GM10248 (cell line): ENCODE measurements around the gene YTHDC2.

Experiments used
- CTCF ChIA-PET: fragments of 300-600 bp; sonication (Branson Sonifier 250); formaldehyde crosslinking; extraction: SDS; loops from one replicate; lab custom pipeline; 2021; ENCODE audit warnings: antibody characterized with exemption; lab: Yijun Ruan, JAX
- POLR2A ChIA-PET: fragments of 350-650 bp; sonication (Branson Sonifier 250); formaldehyde crosslinking; extraction: SDS; loops from one replicate; lab custom pipeline; 2020; ENCODE audit warnings: antibody characterized with exemption; lab: Yijun Ruan, JAX
- DNase-seq: peaks from one replicate; pipeline ENCODE4 v3.0.0; 2012; ENCODE audit errors: extremely low spot score
- TF ChIP-seq, protein P1 (sequence below): IDR thresholded peaks from 2 replicates; pipeline ENCODE4 v1.5.1; 2012; ENCODE audit warnings: mild to moderate bottlenecking, low read depth; ENCODE audit errors: extremely low read depth, missing control alignments, control extremely low read depth

Gene YTHDC2

DNA sequence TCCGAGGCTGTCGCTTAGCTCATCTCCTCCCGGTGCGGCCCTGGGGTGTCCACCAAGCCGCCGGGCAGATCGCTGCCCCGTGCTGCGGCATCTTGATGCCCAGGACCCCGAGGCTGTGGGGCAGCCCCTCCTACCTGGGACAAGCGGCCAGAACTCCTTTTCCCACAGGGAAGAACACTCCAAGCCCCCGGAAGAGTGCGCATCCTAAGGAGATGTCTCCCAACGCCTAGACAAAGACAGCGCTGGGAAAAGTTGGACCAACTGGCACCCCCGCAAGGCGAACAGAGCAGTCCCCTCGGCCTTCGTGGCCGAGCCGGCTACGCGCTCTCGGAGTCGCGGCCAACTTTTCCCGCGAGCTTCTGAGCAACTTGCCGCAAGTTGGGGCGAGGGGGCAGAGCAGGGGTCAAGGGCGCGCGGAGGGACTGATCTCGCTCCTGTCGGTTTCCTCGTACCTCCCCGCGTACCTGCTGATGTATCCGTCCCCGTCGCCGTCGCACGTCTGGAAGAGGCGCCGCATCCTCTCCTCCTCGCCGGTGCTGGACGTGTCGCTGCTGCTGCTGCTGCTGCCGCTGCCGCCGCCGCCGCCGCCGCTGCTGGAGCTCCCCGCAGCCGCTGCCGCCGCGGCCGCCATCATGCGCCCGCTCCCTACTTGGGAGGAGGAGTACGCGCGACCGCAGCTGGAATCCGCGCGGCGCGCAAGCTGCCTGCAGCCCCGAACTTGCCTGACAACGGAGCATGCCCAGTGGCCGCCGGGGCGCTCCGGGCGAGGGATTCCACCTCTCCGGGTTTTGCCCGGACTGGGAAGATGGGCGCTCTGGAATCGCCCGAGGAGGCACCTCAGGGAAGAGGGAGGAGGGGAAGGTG is 25.5 kb upstream of the YTHDC2 start, which contains the start of gene MCC:
Gene MCC, minus strand, starts transcription at position 673 of the 864 bp plus-strand sequence.
- peak; percentile 32 for DNase-seq
- TF ChIP-seq, protein P1, sequence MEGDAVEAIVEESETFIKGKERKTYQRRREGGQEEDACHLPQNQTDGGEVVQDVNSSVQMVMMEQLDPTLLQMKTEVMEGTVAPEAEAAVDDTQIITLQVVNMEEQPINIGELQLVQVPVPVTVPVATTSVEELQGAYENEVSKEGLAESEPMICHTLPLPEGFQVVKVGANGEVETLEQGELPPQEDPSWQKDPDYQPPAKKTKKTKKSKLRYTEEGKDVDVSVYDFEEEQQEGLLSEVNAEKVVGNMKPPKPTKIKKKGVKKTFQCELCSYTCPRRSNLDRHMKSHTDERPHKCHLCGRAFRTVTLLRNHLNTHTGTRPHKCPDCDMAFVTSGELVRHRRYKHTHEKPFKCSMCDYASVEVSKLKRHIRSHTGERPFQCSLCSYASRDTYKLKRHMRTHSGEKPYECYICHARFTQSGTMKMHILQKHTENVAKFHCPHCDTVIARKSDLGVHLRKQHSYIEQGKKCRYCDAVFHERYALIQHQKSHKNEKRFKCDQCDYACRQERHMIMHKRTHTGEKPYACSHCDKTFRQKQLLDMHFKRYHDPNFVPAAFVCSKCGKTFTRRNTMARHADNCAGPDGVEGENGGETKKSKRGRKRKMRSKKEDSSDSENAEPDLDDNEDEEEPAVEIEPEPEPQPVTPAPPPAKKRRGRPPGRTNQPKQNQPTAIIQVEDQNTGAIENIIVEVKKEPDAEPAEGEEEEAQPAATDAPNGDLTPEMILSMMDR = no peak
- ChIA-PET POLR2A (no interaction called here), CTCF (interaction anchor here (0.9 kb wide), 2 partner anchors 9 to 116 kb away, joined by 3 read pairs; no protein-coding TSS in a partner anchor)

DNA sequence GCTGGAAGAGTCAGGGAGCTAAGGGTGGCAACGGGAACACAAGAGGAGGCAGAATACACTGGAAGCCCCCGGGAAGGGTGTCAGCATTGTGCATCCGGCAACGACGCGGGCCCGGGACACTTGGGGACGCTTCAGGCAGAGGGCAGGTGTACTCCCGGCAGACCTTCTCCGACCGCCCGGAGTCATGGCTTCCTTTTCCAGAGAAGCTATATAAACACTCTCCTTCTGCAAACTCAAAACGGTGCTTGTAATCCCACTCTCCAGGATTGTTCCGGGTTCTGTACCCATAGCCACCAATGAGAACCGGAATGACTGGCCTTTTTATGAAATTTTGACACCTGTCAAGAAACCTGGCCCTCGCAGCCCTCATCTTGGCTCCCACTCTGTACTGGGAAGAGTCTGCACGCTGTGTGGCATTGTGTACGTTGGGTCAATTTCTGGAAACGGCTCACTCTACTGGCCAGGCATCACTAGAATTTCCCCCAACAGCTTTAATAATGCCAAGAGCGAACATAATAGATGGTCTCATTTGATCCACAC is 24.8 kb upstream of the YTHDC2 start:
- TF ChIP-seq, protein P1 = no peak
- DNase-seq = no peak
- POLR2A ChIA-PET = no interaction called here
- CTCF ChIA-PET = interaction anchor here (0.9 kb wide), 2 partner anchors 8 to 48 kb away, joined by 3 read pairs; no protein-coding TSS in a partner anchor

DNA sequence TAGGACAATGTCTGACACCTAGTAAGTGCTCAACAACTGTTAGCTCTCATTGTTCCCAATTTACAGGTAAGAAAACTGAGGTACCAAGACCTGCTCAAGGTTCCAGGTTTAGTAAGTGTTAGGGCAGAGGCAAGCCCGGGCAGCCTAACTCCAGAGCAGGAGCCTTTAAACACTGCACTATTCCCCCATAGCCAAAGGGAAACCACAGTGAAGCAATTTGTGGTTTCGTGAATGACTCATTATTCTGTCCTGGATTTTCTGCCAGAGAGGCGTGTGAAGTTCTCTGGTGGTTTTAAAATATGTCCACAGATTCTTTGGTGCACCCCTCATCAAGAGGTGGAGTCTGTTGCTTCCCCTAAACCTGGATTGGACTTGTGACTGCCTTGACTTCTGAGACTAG is 24.2 kb upstream of the YTHDC2 start:
- TF ChIP-seq, protein P1 = no peak
- POLR2A ChIA-PET = no interaction called here
- CTCF ChIA-PET = interaction anchor here (0.9 kb wide), 1 partner anchor 48 kb away, joined by 3 read pairs; no protein-coding TSS in a partner anchor
- peak; percentile 14 for DNase-seq

DNA sequence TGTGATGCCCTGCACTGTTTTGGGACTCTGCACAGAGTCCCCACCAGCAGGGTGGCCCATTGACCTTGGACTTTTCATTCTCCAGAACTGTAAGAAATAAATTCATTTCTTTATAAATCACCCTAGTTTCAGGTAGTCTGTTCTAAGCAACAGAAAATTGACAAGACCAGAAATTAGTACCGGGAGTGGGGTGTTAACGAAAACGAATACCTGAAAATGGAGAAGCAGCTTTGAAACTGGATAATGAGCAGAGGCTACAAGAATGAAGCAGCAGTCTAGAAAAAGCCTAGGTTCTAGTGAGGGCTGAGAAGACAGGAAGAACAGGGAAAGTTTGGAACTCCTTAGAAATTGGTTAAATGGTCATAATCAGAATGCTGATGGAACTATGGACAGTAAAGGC is 23.2 kb upstream of the YTHDC2 start:
- ChIA-PET CTCF (interaction anchor here (0.7 kb wide), 1 partner anchor 17 kb away, joined by 3 read pairs; no protein-coding TSS in a partner anchor), POLR2A (no interaction called here)
- TF ChIP-seq, protein P1 = no peak
- no peak for DNase-seq

DNA sequence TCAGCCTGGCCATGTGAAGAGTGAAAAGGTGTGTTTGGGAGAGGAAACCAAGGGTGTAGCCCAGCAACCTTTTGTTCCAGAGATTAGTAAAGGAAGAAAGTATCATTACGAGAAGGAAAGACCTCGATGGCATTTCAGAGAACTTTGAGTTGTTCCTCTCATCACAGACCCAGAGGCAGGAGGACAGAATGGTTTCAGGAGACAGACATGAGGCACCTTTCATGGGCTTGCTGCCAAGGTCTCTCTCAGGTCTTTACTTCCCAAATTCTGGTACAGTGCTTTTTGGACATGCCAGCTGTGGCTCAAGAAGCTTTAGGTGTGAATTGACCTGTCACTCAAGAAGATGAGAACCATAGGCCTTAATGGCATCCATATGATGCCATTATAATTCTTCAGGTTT is 22.5 kb upstream of the YTHDC2 start:
- ChIA-PET CTCF (no interaction called here), POLR2A (no interaction called here)
- TF ChIP-seq, protein P1 = no peak
- no peak for DNase-seq

DNA sequence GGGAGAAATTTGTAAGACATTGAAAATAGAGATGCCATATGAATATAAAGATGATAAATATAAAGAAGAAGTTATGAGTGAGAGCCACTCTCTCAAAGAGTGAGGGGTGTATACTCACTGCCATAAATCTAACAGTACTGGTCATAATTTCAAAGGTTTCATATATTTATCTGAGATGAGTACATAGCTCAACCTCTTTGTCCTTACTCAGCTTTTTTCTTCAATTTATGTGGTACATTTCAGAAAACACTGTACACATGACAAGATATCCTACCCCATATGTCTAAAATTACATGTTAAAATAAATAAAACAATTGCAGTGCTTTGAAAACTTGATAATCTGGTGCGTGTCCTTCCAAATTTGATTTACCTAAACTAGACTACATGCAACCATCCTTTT is 20.0 kb upstream of the YTHDC2 start:
- CTCF ChIA-PET = no interaction called here
- TF ChIP-seq, protein P1 = no peak
- DNase-seq = no peak
- POLR2A ChIA-PET = no interaction called here
